NCI-H2107 (cell line): ENCODE results near the gene PGF.
A peak's percentile ranks its signal among the peaks of the same experiment; 100 is the strongest.
"Not testable (repeated sequence)": the region's sequence is repeated elsewhere in the genome, so short reads cannot be mapped to it uniquely, and the experiment has no call there.

Experiments
- DNase-seq: peaks from one replicate; lab custom pipeline; 2025; lab: John Stamatoyannopoulos, UW

The PGF gene

GRCh38 chr14:74955229-74956026, at the start of gene PGF:
PGF (minus strand) TSS chr14:74955597; CDS start chr14:74955242, 355 bp downstream.
- peak; percentile 68 for DNase-seq

GRCh38 chr14:75003250-75004027, 48.0 kb upstream of the PGF start:
- DNase-seq, result no peak

- peak; percentile 99 for DNase-seq
These were observed 47.2 kb upstream of the PGF start, which contains the start of gene EIF2B2 for GRCh38 chr14:75002392-75003249. EIF2B2 (plus strand) TSS chr14:75002921; CDS start chr14:75002991, 70 bp downstream.

GRCh38 chr14:75001899-75002298, 46.5 kb upstream of the PGF start:
- DNase-seq, result no peak

GRCh38 chr14:75001261-75001660, 45.9 kb upstream of the PGF start:
- DNase-seq, result no peak

GRCh38 chr14:74995781-74996180, 40.4 kb upstream of the PGF start:
- not testable (repeated sequence) for DNase-seq

- not testable (repeated sequence) for DNase-seq
These were observed 38.8 kb upstream of the PGF start for GRCh38 chr14:74994182-74994581.

- DNase-seq, result no peak
These were observed 33.6 kb upstream of the PGF start for GRCh38 chr14:74988993-74989392.

GRCh38 chr14:74988131-74988530, 32.7 kb upstream of the PGF start:
- peak; percentile 67 for DNase-seq

- no peak for DNase-seq
These were observed 30.4 kb upstream of the PGF start for GRCh38 chr14:74985806-74986205.

- no peak for DNase-seq
These were observed 29.6 kb upstream of the PGF start for GRCh38 chr14:74985028-74985310.

GRCh38 chr14:74984236-74985027, 29.0 kb upstream of the PGF start:
- DNase-seq, result no peak

- DNase-seq, result no peak
These were observed 27.9 kb upstream of the PGF start for GRCh38 chr14:74983343-74983742.

- DNase-seq, result no peak
These were observed 27.3 kb upstream of the PGF start for GRCh38 chr14:74982661-74983060.

GRCh38 chr14:74981833-74982232, 26.4 kb upstream of the PGF start:
- DNase-seq, result no peak

GRCh38 chr14:74981462-74981782, 26.0 kb upstream of the PGF start:
- no peak for DNase-seq

- DNase-seq, result no peak
These were observed 25.5 kb upstream of the PGF start for GRCh38 chr14:74980731-74981461.

GRCh38 chr14:74980398-74980730, 25.0 kb upstream of the PGF start:
- no peak for DNase-seq

GRCh38 chr14:74979442-74980397, 24.3 kb upstream of the PGF start:
- peak; percentile 73 for DNase-seq

- DNase-seq, result no peak
These were observed 23.6 kb upstream of the PGF start for GRCh38 chr14:74979029-74979428.
